ENCODE results near the gene C5.

Gene C5

GRCh38 chr9:120909904-120910303 lies 140.2 kb downstream of the C5 start:
- DNase-seq (ENCODE audit: low read depth): no peak

GRCh38 chr9:120905315-120906164 lies 144.5 kb downstream of the C5 start:
- no peak for DNase-seq (ENCODE audit: low read depth)

- no peak for DNase-seq (ENCODE audit: low read depth)
Observed at GRCh38 chr9:120904978-120905301, 145.1 kb downstream of the C5 start.

GRCh38 chr9:120904061-120904977 lies 145.8 kb downstream of the C5 start:
- DNase-seq (ENCODE audit: low read depth): no peak

- no peak for DNase-seq (ENCODE audit: low read depth)
Observed at GRCh38 chr9:120902569-120903535, 147.2 kb downstream of the C5 start.

Data from GM04504 (cell line).